ENCODE measurements around the gene CSPG4.

GRCh38 chr15:75721923-75722870 is 9.5 kb upstream of the CSPG4 start:
- TF ChIP-seq ESRRA (IDR thresholded peaks at IDR 0.05; ENCODE audit: borderline replicate concordance, low read depth): no peak
- no peak for TF ChIP-seq EZH2 (IDR thresholded peaks at IDR 0.05; ENCODE audit: borderline replicate concordance, low read depth, low read length)
- TF ChIP-seq SMAD1 (IDR thresholded peaks at IDR 0.05; ENCODE audit: low read depth, low read length, partially characterized antibody): no peak
- no peak for TF ChIP-seq YY1 (IDR thresholded peaks at IDR 0.05; ENCODE audit: borderline replicate concordance in 1 of 3, control insufficient read depth in 1 of 3, extremely low read depth in 1 of 3, insufficient read depth in 3 of 3, insufficient read length in 1 of 3, insufficient replicate concordance in 2 of 3, low read depth in 1 of 3, low read length in 2 of 3)
- no peak for TF ChIP-seq ZKSCAN1 (IDR thresholded peaks at IDR 0.05; ENCODE audit: low read depth, low read length)
- TF ChIP-seq, protein P1, sequence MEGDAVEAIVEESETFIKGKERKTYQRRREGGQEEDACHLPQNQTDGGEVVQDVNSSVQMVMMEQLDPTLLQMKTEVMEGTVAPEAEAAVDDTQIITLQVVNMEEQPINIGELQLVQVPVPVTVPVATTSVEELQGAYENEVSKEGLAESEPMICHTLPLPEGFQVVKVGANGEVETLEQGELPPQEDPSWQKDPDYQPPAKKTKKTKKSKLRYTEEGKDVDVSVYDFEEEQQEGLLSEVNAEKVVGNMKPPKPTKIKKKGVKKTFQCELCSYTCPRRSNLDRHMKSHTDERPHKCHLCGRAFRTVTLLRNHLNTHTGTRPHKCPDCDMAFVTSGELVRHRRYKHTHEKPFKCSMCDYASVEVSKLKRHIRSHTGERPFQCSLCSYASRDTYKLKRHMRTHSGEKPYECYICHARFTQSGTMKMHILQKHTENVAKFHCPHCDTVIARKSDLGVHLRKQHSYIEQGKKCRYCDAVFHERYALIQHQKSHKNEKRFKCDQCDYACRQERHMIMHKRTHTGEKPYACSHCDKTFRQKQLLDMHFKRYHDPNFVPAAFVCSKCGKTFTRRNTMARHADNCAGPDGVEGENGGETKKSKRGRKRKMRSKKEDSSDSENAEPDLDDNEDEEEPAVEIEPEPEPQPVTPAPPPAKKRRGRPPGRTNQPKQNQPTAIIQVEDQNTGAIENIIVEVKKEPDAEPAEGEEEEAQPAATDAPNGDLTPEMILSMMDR (IDR thresholded peaks at IDR 0.05 in 2 of 3, conservative IDR thresholded peaks at IDR 0.05 in 1 of 3; ENCODE audit: insufficient read depth in 2 of 3, low read depth in 1 of 3, low read length in 3 of 3): no peak
- TF ChIP-seq, protein P2, sequence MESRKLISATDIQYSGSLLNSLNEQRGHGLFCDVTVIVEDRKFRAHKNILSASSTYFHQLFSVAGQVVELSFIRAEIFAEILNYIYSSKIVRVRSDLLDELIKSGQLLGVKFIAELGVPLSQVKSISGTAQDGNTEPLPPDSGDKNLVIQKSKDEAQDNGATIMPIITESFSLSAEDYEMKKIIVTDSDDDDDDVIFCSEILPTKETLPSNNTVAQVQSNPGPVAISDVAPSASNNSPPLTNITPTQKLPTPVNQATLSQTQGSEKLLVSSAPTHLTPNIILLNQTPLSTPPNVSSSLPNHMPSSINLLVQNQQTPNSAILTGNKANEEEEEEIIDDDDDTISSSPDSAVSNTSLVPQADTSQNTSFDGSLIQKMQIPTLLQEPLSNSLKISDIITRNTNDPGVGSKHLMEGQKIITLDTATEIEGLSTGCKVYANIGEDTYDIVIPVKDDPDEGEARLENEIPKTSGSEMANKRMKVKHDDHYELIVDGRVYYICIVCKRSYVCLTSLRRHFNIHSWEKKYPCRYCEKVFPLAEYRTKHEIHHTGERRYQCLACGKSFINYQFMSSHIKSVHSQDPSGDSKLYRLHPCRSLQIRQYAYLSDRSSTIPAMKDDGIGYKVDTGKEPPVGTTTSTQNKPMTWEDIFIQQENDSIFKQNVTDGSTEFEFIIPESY (CRISPR knock-in tag; IDR thresholded peaks at IDR 0.05): no peak
- no peak for TF ChIP-seq ZBTB1 (CRISPR knock-in tag; IDR thresholded peaks at IDR 0.05; ENCODE audit: borderline replicate concordance, low read depth)
- TF ChIP-seq KAT7 (CRISPR knock-in tag; IDR thresholded peaks at IDR 0.05; ENCODE audit: borderline replicate concordance): no peak
- TF ChIP-seq SLC30A9 (CRISPR knock-in tag; IDR thresholded peaks at IDR 0.05): no peak
- TF ChIP-seq ZNF644 (tag; IDR thresholded peaks at IDR 0.05; ENCODE audit: low read depth): no peak
- no peak for TF ChIP-seq FOXK2 (conservative IDR thresholded peaks at IDR 0.05 in 1 of 2, IDR thresholded peaks at IDR 0.05 in 1 of 2; ENCODE audit: low read depth in 2 of 2)
- TF ChIP-seq NCOA2 (IDR thresholded peaks at IDR 0.05; ENCODE audit: partially characterized antibody in 2 of 2): no peak
- no peak for TF ChIP-seq SAP30 (IDR thresholded peaks at IDR 0.05; ENCODE audit: borderline replicate concordance, insufficient read depth, low read depth, low read length, poor library complexity, severe bottlenecking)
